K562 (cell line): ENCODE results near the gene AOC1. TPM values are rescaled to one million over a fixed set of nuclear protein-coding genes. Genes with fewer than 3 reads are reported as not detected.

Experiments
- ATAC-seq: fragments of 200-7000 bp; cut with Tn5 transposase; 3 replicates; pipeline ENCODE4 v1.9.1; 2020; ENCODE audit warnings: moderate library complexity
- BruUV-seq: library from RNA; stranded (reverse); fragments of 400-500 nt; replicated peaks from 2 replicates; lab custom pipeline; 2021; lab: Mats Ljungman, UMichigan
- CTCF ChIA-PET: fragments of 300-600 bp; formaldehyde crosslinking; extraction: SDS; loops from one replicate; lab custom pipeline; 2021; ENCODE audit warnings: low intra/inter-chr PET ratio; lab: Yijun Ruan, JAX
- POLR2A ChIA-PET: fragments of 300-600, 350-650 bp; sonication (Branson Sonifier 250); formaldehyde crosslinking; extraction: SDS; loops from one replicate; lab custom pipeline; 2021; ENCODE audit warnings: antibody characterized with exemption, inconsistent platforms; lab: Yijun Ruan, JAX
- DNase-seq, 4 experiments: peaks; one replicate each; pipeline versions ENCODE4 v3.0.0 to v3.0.0-alpha.2; 2011 to 2018; ENCODE audit warnings: low spot score in 3 of 4, mixed read lengths in 3 of 4; ENCODE audit errors: extremely low read depth in 1 of 4
- FAIRE-seq: peaks from 2 replicates; lab custom pipeline; 2011; peaks lifted over from hg19 to GRCh38; lab: Jason Lieb, UNC
- H2AFZ ChIP-seq: 2 replicates; pipeline ENCODE4 v1.6.0; 2011; ENCODE audit warnings: low read depth, low read length, control low read depth, inconsistent platforms
- H3K27ac ChIP-seq: fragments of 200-600 bp; 3 replicates; pipeline ENCODE4 v1.8.0; 2011; ENCODE audit warnings: low read depth, mild to moderate bottlenecking, control low read depth, inconsistent platforms, low read length, moderate library complexity, mixed read lengths; ENCODE audit errors: extremely low read depth
- H3K27me3 ChIP-seq, 2 experiments: fragments of 300-600 bp in 1 of 2; 2 replicates in 1 of 2; 3 replicates in 1 of 2; pipeline versions ENCODE4 v1.6.0 to v1.8.0; 2011; ENCODE audit warnings: inconsistent platforms in 2 of 2, low read length in 2 of 2, mild to moderate bottlenecking in 1 of 2, mixed read lengths in 1 of 2, moderate library complexity in 1 of 2; ENCODE audit not compliant: control insufficient read depth in 2 of 2, insufficient read depth in 2 of 2
- H3K36me3 ChIP-seq: fragments of 300-600 bp; 3 replicates; pipeline ENCODE4 v1.8.0; 2011; ENCODE audit warnings: mild to moderate bottlenecking, low read length, inconsistent platforms; ENCODE audit not compliant: control insufficient read depth, insufficient read depth
- H3K4me1 ChIP-seq, 2 experiments: fragments of 200-600 bp in 1 of 2; replicated peaks in 1 of 2; 2 replicates in 1 of 2; 3 replicates in 1 of 2; pipeline versions ENCODE4 v1.5.1 to v1.8.0; 2011; ENCODE audit warnings: inconsistent platforms in 2 of 2, low read length in 2 of 2, mild to moderate bottlenecking in 1 of 2, mixed read lengths in 1 of 2, moderate library complexity in 1 of 2; ENCODE audit not compliant: control insufficient read depth in 2 of 2, insufficient read depth in 2 of 2
- H3K4me2 ChIP-seq: 2 replicates; pipeline ENCODE4 v1.6.1; 2011; ENCODE audit warnings: low read length, control low read depth, inconsistent platforms, mixed read lengths; ENCODE audit not compliant: insufficient read depth
- H3K4me3 ChIP-seq: fragments of 200-600 bp; sonication (generic), shearing (Covaris generic); 2 replicates; pipeline ENCODE4 v1.5.1; 2016; ENCODE audit warnings: control low read depth, inconsistent platforms
- H3K79me2 ChIP-seq: fragments of 200-600 bp; 3 replicates; pipeline ENCODE4 v1.8.0; 2011; ENCODE audit warnings: low read length, inconsistent platforms; ENCODE audit not compliant: control insufficient read depth, insufficient read depth
- H3K9ac ChIP-seq, 2 experiments: 2 replicates each; pipeline versions ENCODE4 v1.6.0 to v1.6.1; 2011; ENCODE audit warnings: low read depth in 2 of 2, low read length in 2 of 2, control low read depth in 1 of 2, inconsistent platforms in 1 of 2, mild to moderate bottlenecking in 1 of 2, mixed read lengths in 1 of 2; ENCODE audit not compliant: insufficient read depth in 1 of 2
- H3K9me1 ChIP-seq: one replicate; pipeline ENCODE4 v1.6.0; 2011; ENCODE audit warnings: inconsistent platforms, mild to moderate bottlenecking, low read length, moderate library complexity; ENCODE audit not compliant: control insufficient read depth, insufficient read depth
- H3K9me3 ChIP-seq: replicated peaks from 2 replicates; pipeline ENCODE4 v1.5.1; 2011; ENCODE audit warnings: low read depth, low read length, inconsistent platforms; ENCODE audit not compliant: control insufficient read depth, insufficient read depth
- H4K20me1 ChIP-seq: replicated peaks from 2 replicates; pipeline ENCODE4 v1.6.1; 2011; ENCODE audit warnings: low read length, inconsistent platforms, mixed read lengths; ENCODE audit not compliant: control insufficient read depth, insufficient read depth
- AFF1 ChIP-seq, 2 experiments: fragments of 450-650 bp; IDR thresholded peaks; 2 replicates each; pipeline ENCODE4 v1.6.1; 2018; ENCODE audit warnings: mild to moderate bottlenecking in 2 of 2, low read depth in 1 of 2; ENCODE audit not compliant: partially characterized antibody in 2 of 2
- CBX3 ChIP-seq, 2 experiments: IDR thresholded peaks; 1 replicate in 1 of 2; 2 replicates in 1 of 2; pipeline ENCODE4 v1.6.1; 2012; ENCODE audit warnings: inconsistent platforms in 2 of 2, low read length in 2 of 2, borderline replicate concordance in 1 of 2, control low read depth in 1 of 2
- CTBP1 ChIP-seq: fragments of 450-650 bp; IDR thresholded peaks from 2 replicates; pipeline ENCODE4 v1.6.1; 2016; ENCODE audit warnings: borderline replicate concordance
- E2F1 ChIP-seq: sonication (generic); formaldehyde crosslinking; IDR thresholded peaks from 2 replicates; pipeline ENCODE4 v1.8.1; 2023; ENCODE audit warnings: mild to moderate bottlenecking, missing genetic modification reagents, moderate library complexity
- HNRNPK ChIP-seq: fragments of 200-400 bp; formaldehyde crosslinking; IDR thresholded peaks from one replicate; pipeline ENCODE4 v1.6.1; 2018; ENCODE audit warnings: mild to moderate bottlenecking, low read depth, low read length; ENCODE audit not compliant: poor library complexity, severe bottlenecking
- MAFG ChIP-seq: fragments of 450-650 bp; conservative IDR thresholded peaks from 2 replicates; pipeline ENCODE4 v1.6.1; 2016; ENCODE audit warnings: missing genetic modification characterization, missing compliant biosample characterization
- PML ChIP-seq: IDR thresholded peaks from 2 replicates; pipeline ENCODE4 v1.6.1; 2012; ENCODE audit warnings: low read length, inconsistent platforms
- PURB ChIP-seq: sonication (generic); formaldehyde crosslinking; IDR thresholded peaks from 2 replicates; pipeline ENCODE4 v1.9.0; 2021; ENCODE audit warnings: low read depth, mild to moderate bottlenecking, missing genetic modification reagents
- PYGO2 ChIP-seq: fragments of 450-650 bp; IDR thresholded peaks from 2 replicates; pipeline ENCODE4 v1.6.1; 2016; ENCODE audit warnings: mild to moderate bottlenecking, missing genetic modification characterization, moderate library complexity, missing compliant biosample characterization
- RBM15 ChIP-seq: fragments of 200-400 bp; formaldehyde crosslinking; IDR thresholded peaks from 2 replicates; pipeline ENCODE4 v1.6.1; 2018; ENCODE audit warnings: mild to moderate bottlenecking, low read length, moderate library complexity; ENCODE audit not compliant: insufficient read depth
- SMAD3 ChIP-seq: fragments of 450-650 bp; formaldehyde crosslinking; conservative IDR thresholded peaks from 2 replicates; pipeline ENCODE4 v1.4.0; 2020; ENCODE audit warnings: mild to moderate bottlenecking
- ZNF3 ChIP-seq: fragments of 250-450 bp; sonication (Bioruptor Pico); IDR thresholded peaks from 2 replicates; pipeline ENCODE4 v1.5.0; 2021; ENCODE audit warnings: mild to moderate bottlenecking, moderate library complexity
- ZNF518B ChIP-seq: fragments of 250-450 bp; sonication (Bioruptor Pico); IDR thresholded peaks from 2 replicates; pipeline ENCODE4 v1.5.0; 2021; ENCODE audit warnings: mild to moderate bottlenecking, moderate library complexity
- WGBS: fragments of 100-300 bp; shearing (Covaris generic); methylation state at CpG from one replicate; pipeline ENCODE4 v1.1.6; 2016; ENCODE audit warnings: low coverage, mixed read lengths; ENCODE audit not compliant: insufficient coverage; ENCODE audit errors: missing lambda C conversion rate; 5-methylcytosine and 5-hydroxymethylcytosine counted together
- in situ Hi-C: fragments of 300-500 bp; cut with MboI; formaldehyde crosslinking; loops from 4 replicates; pipeline ENCODE4 v1.15.0; 2018; ENCODE audit warnings: inconsistent platforms, mixed read lengths
- intact Hi-C: fragments of 100-400 bp; cut with micrococcal nuclease; formaldehyde crosslinking; loops from 2 replicates; pipeline ENCODE4 v1.14.2; 2022
- polyA plus RNA-seq, 8 experiments: library from polyadenylated mRNA; depleted of rRNA in 4 of 8; stranded (reverse) in 5 of 8; unstranded in 3 of 8; fragments of >200 nt; fragmentation: Nextera tagmentation in 2 of 8; fragmentation: Illumina TruSeq in 1 of 8; extraction: Ambion mirVana in 2 of 8; extraction: Trizol in 1 of 8; gene quantifications; 2 replicates each; pipeline versions ENCODE4 v1.2.1 to v1.2.3, GENCODE V29; 2011 to 2014; ENCODE audit warnings: inconsistent platforms in 1 of 8, missing spikeins in 1 of 8
- total RNA-seq, 7 experiments: library from RNA; depleted of rRNA in 6 of 7; stranded (reverse); fragments of >200 nt in 6 of 7; fragmentation: Illumina TruSeq in 2 of 7; extraction: Trizol in 2 of 7; gene quantifications; 2 replicates each; pipeline versions ENCODE4 v1.2.1 to v1.2.3, GENCODE V29; 2011 to 2021; ENCODE audit warnings: low replicate concordance in 1 of 7

Gene AOC1
- total and polyA plus RNA-seq, 9 of the 15 experiments (the other 6 are each of a cell fraction or from before 2014, with no cell fraction given) = not detected

GRCh38 chr7:150850273-150850672 is 2.0 kb upstream of the AOC1 start:
- H3K27ac ChIP-seq = no peak overlapping the region
- ATAC-seq = no peak
- DNase-seq = no peak
- H3K79me2 ChIP-seq = no peaks in the 10 kb centered on the region
- H3K9me1 ChIP-seq = no peaks in the 10 kb centered on the region
- H3K27me3 ChIP-seq = peaks cover 77 to 86% of the 10 kb centered on the region in 2 experiments
- intact Hi-C loops = no loop called here
- no peak for TF ChIP-seq SMAD3 (CRISPR knock-in tag)
- no peak for TF ChIP-seq E2F1 (CRISPR knock-in tag)
- TF ChIP-seq ZNF518B (CRISPR knock-in tag) = no peak
- TF ChIP-seq PML = no peak
- no peak for TF ChIP-seq MAFG
- TF ChIP-seq CTBP1 = no peak
- TF ChIP-seq AFF1 (IDR thresholded peaks at IDR 0.05; ENCODE audit: low read depth in 1 of 2, partially characterized antibody in 2 of 2) = no peak
- TF ChIP-seq PURB (CRISPR knock-in tag) = no peak
- no peak for TF ChIP-seq RBM15
- no peak for TF ChIP-seq ZNF3
- no peak for TF ChIP-seq CBX3 (IDR thresholded peaks at IDR 0.05; ENCODE audit: borderline replicate concordance in 1 of 2, low read length in 2 of 2)
- no peak for TF ChIP-seq HNRNPK
- no peak for TF ChIP-seq PYGO2
- TF ChIP-seq, all 486 proteins: peak for 0
- BruUV-seq = no TSS peak
- Histone ChIP-seq H2AFZ (no peak overlapping the region), H4K20me1 (peaks cover 9% of the 10 kb centered on the region; the same call in 1 of the 2 replicates), H3K4me1 (no peaks in the 10 kb centered on the region), H3K4me2 (no peak overlapping the region), H3K9me3 (no peaks in the 10 kb centered on the region), H3K4me3 (no peak overlapping the region), H3K36me3 (no peaks in the 10 kb centered on the region), H3K9ac (no peak overlapping the region)
- WGBS = under 1% methylated on average over 5 of the region's 5 CpGs
- no peak for FAIRE-seq
- ChIA-PET POLR2A (interaction anchor here (1.0 to 1.6 kb wide), 2 partner anchors 9 to 13 kb away, joined by 3 to 7 read pairs; no protein-coding TSS in a partner anchor), CTCF (no interaction called here)
- in situ Hi-C loops = no loop called here
